ENCODE data around the gene PDE10A.

DNA sequence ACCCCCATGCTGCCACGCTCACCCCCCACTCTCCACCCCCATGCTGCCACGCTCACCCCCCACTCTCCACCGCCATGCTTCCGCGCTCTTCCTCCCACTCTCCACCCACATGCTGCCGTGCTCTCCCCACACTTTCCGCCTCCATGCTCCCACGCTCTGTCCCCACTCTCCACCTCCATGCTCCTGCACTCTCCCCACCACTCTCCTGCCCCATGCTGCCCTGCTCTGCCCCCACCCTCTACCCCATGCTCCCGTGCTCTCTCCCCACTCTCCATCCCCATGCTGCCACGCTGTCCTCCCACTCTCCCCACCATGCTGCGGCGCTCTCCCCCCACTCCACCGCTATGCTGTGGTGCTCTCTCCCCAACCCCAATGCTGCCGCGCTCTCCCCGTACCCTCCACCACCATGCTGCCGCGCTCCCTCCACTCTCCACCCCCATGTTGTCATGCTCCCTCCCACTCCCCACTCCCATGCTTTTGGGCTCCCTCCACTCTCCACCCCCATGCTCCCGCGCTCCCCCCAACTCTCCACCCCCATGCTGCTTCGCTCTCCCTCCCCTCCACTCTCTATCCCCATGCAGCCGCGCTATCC is 46.0 kb upstream of the PDE10A start:
- TF ChIP-seq POLR2A (IDR thresholded peaks at IDR 0.05; ENCODE audit: low read depth, low read length) (no peak), RAD21 (IDR thresholded peaks at IDR 0.05; ENCODE audit: low read length) (no peak), CTCF (conservative IDR thresholded peaks at IDR 0.05; ENCODE audit: low read depth, low read length) (no peak), BHLHE40 (IDR thresholded peaks at IDR 0.05; ENCODE audit: low read depth, low read length) (no peak), SMC3 (IDR thresholded peaks at IDR 0.05; ENCODE audit: low read depth, low read length) (no peak), RCOR1 (IDR thresholded peaks at IDR 0.05; ENCODE audit: insufficient replicate concordance, low read length) (no peak), RFX5 (IDR thresholded peaks at IDR 0.05; ENCODE audit: low read depth, low read length) (no peak)
